A549 (cell line): Measurements from ENCODE around the gene KIF7. TPM values are rescaled to one million over a fixed set of nuclear protein-coding genes. Genes with fewer than 3 reads are reported as not detected.

ENCODE experiments used
- ATAC-seq, 2 experiments: fragments of 200-7000 bp in 1 of 2; fragments of >200 bp in 1 of 2; cut with Nextera tagmentation in 1 of 2; cut with Tn5 transposase in 1 of 2; 3 replicates each; pipeline versions ENCODE4 v1.8.0 to v1.9.1; 2018 to 2020; ENCODE audit warnings: mild to moderate bottlenecking in 1 of 2, moderate library complexity in 1 of 2
- CTCF ChIA-PET: fragments of 300-600 bp; sonication (Branson Sonifier 250); formaldehyde crosslinking; extraction: SDS; loops from one replicate; lab custom pipeline; 2021; ENCODE audit warnings: antibody characterized with exemption, inconsistent platforms; lab: Yijun Ruan, JAX
- POLR2A ChIA-PET: fragments of 350-600 bp; formaldehyde crosslinking; extraction: SDS; loops from one replicate; lab custom pipeline; 2021; ENCODE audit warnings: antibody characterized with exemption, inconsistent platforms; lab: Yijun Ruan, JAX
- DNase-seq, 2 experiments: peaks; one replicate each; pipeline versions ENCODE4 v3.0.0 to v3.0.0-alpha.2; 2011 to 2016; ENCODE audit warnings: low read depth in 1 of 2, low spot score in 1 of 2
- FAIRE-seq: peaks from 2 replicates; lab custom pipeline; 2011; peaks lifted over from hg19 to GRCh38; lab: Jason Lieb, UNC
- H3K27ac ChIP-seq, 2 experiments: fragments of >200 bp; sonication (Bioruptor Twin); formaldehyde crosslinking; 3 replicates each; pipeline ENCODE4 v1.5.1; 2016 to 2017
- H3K4me1 ChIP-seq: fragments of >200 bp; sonication (Bioruptor Twin); formaldehyde crosslinking; 3 replicates; pipeline ENCODE4 v1.6.1; 2016
- H3K4me2 ChIP-seq: fragments of >200 bp; sonication (Bioruptor Twin); formaldehyde crosslinking; 3 replicates; pipeline ENCODE4 v1.6.1; 2016
- H3K4me3 ChIP-seq: fragments of >200 bp; sonication (Bioruptor Twin); formaldehyde crosslinking; 3 replicates; pipeline ENCODE4 v1.5.1; 2016
- H3K9me3 ChIP-seq: fragments of >200 bp; sonication (Bioruptor Twin); formaldehyde crosslinking; 3 replicates; pipeline ENCODE4 v1.6.1; 2016
- FOSL2 ChIP-seq, 2 experiments: fragments of 450-650 bp in 1 of 2; fragments of >200 bp in 1 of 2; sonication (Bioruptor Twin) in 1 of 2; formaldehyde crosslinking; IDR thresholded peaks; 2 replicates each; pipeline versions ENCODE4 v1.5.0 to v1.6.1; 2016 to 2020; ENCODE audit warnings: mild to moderate bottlenecking in 1 of 2, moderate library complexity in 1 of 2
- HOXB5 ChIP-seq: fragments of 250-450 bp; sonication (Bioruptor Pico); IDR thresholded peaks from 2 replicates; pipeline ENCODE4 v1.5.0; 2020; ENCODE audit warnings: mild to moderate bottlenecking, moderate library complexity
- JUN ChIP-seq, 2 experiments: fragments of >200 bp; sonication (Bioruptor Twin); formaldehyde crosslinking; IDR thresholded peaks; 2 replicates in 1 of 2; 3 replicates in 1 of 2; pipeline ENCODE4 v1.6.1; 2016 to 2017
- KDM5A ChIP-seq: fragments of 200-600 bp; sonication (generic); IDR thresholded peaks from 2 replicates; pipeline ENCODE4 v1.6.1; 2016; ENCODE audit warnings: antibody characterized with exemption, mild to moderate bottlenecking
- POLR2A ChIP-seq: IDR thresholded peaks from 2 replicates; pipeline ENCODE4 v1.6.1; 2012; ENCODE audit warnings: mild to moderate bottlenecking, low read length
- RAD21 ChIP-seq, 2 experiments: fragments of >200 bp in 1 of 2; sonication (Bioruptor Twin) in 1 of 2; formaldehyde crosslinking in 1 of 2; IDR thresholded peaks in 1 of 2; conservative IDR thresholded peaks in 1 of 2; 2 replicates in 1 of 2; 3 replicates in 1 of 2; pipeline ENCODE4 v1.6.1; 2012 to 2018; ENCODE audit warnings: inconsistent platforms in 1 of 2
- ZC3H11A ChIP-seq: fragments of 450-650 bp; IDR thresholded peaks from 2 replicates; pipeline ENCODE4 v1.6.1; 2014; ENCODE audit warnings: antibody characterized with exemption, mild to moderate bottlenecking
- ZSCAN20 ChIP-seq: fragments of 250-450 bp; sonication (Bioruptor Pico); IDR thresholded peaks from 2 replicates; pipeline ENCODE4 v1.8.0; 2022; ENCODE audit warnings: mild to moderate bottlenecking, moderate library complexity
- WGBS: methylation state at CpG from one replicate; pipeline ENCODE4 v1.1.6; 2017; ENCODE audit errors: missing lambda C conversion rate; 5-methylcytosine and 5-hydroxymethylcytosine counted together
- polyA minus RNA-seq: library from RNA; depleted of rRNA, polyadenylated mRNA; stranded (reverse); fragments of >200 nt; gene quantifications from 2 replicates; pipeline ENCODE4 v1.2.3, GENCODE V29; 2011; rRNA and poly(A)+ RNA removed
- polyA plus RNA-seq, 4 experiments: library from polyadenylated mRNA; depleted of rRNA in 3 of 4; stranded (reverse); fragments of >200 nt; fragmentation: RNase III in 1 of 4; extraction: RNeasy Plus Mini Kit Qiagen cat#74134 plus additional on column Dnase treatment in 1 of 4; gene quantifications; 2 replicates in 3 of 4; 3 replicates in 1 of 4; pipeline ENCODE4 v1.2.3, GENCODE V29; 2011 to 2017
- TF ChIP-seq, protein P1 (sequence below): fragments of >200 bp; sonication (Bioruptor Twin); formaldehyde crosslinking; IDR thresholded peaks from 3 replicates; pipeline ENCODE4 v1.6.1; 2016
- TF ChIP-seq, protein P2 (sequence below): fragments of 450-650 bp; IDR thresholded peaks from 2 replicates; pipeline ENCODE4 v1.6.1; 2014; ENCODE audit warnings: antibody characterized with exemption
- TF ChIP-seq, protein P3 (sequence below): IDR thresholded peaks from 2 replicates; pipeline ENCODE4 v1.6.1; 2012
- TF ChIP-seq, protein P4 (sequence below): IDR thresholded peaks from 2 replicates; pipeline ENCODE4 v1.6.1; 2012; ENCODE audit warnings: low read depth, borderline replicate concordance

The KIF7 gene, protein sequence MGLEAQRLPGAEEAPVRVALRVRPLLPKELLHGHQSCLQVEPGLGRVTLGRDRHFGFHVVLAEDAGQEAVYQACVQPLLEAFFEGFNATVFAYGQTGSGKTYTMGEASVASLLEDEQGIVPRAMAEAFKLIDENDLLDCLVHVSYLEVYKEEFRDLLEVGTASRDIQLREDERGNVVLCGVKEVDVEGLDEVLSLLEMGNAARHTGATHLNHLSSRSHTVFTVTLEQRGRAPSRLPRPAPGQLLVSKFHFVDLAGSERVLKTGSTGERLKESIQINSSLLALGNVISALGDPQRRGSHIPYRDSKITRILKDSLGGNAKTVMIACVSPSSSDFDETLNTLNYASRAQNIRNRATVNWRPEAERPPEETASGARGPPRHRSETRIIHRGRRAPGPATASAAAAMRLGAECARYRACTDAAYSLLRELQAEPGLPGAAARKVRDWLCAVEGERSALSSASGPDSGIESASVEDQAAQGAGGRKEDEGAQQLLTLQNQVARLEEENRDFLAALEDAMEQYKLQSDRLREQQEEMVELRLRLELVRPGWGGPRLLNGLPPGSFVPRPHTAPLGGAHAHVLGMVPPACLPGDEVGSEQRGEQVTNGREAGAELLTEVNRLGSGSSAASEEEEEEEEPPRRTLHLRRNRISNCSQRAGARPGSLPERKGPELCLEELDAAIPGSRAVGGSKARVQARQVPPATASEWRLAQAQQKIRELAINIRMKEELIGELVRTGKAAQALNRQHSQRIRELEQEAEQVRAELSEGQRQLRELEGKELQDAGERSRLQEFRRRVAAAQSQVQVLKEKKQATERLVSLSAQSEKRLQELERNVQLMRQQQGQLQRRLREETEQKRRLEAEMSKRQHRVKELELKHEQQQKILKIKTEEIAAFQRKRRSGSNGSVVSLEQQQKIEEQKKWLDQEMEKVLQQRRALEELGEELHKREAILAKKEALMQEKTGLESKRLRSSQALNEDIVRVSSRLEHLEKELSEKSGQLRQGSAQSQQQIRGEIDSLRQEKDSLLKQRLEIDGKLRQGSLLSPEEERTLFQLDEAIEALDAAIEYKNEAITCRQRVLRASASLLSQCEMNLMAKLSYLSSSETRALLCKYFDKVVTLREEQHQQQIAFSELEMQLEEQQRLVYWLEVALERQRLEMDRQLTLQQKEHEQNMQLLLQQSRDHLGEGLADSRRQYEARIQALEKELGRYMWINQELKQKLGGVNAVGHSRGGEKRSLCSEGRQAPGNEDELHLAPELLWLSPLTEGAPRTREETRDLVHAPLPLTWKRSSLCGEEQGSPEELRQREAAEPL (N-terminal part only)
- polyA plus RNA-seq (2011; rRNA removed) (2.1 and 2.2 TPM in 2 replicates), polyA plus RNA-seq (2017; fragmentation: RNase III; extraction: RNeasy Plus Mini Kit Qiagen cat#74134 plus additional on column Dnase treatment) (3.3 to 4.1 TPM (median 3.9 TPM) in 3 replicates), polyA minus RNA-seq (1.4 and 1.6 TPM in 2 replicates)
- polyA plus RNA-seq (2012; cell fraction: cytosol; rRNA removed), result 4.9 and 5.9 TPM in 2 replicates
- polyA plus RNA-seq (2012; cell fraction: nucleus; rRNA removed), result 14.3 and 15.9 TPM in 2 replicates

DNA sequence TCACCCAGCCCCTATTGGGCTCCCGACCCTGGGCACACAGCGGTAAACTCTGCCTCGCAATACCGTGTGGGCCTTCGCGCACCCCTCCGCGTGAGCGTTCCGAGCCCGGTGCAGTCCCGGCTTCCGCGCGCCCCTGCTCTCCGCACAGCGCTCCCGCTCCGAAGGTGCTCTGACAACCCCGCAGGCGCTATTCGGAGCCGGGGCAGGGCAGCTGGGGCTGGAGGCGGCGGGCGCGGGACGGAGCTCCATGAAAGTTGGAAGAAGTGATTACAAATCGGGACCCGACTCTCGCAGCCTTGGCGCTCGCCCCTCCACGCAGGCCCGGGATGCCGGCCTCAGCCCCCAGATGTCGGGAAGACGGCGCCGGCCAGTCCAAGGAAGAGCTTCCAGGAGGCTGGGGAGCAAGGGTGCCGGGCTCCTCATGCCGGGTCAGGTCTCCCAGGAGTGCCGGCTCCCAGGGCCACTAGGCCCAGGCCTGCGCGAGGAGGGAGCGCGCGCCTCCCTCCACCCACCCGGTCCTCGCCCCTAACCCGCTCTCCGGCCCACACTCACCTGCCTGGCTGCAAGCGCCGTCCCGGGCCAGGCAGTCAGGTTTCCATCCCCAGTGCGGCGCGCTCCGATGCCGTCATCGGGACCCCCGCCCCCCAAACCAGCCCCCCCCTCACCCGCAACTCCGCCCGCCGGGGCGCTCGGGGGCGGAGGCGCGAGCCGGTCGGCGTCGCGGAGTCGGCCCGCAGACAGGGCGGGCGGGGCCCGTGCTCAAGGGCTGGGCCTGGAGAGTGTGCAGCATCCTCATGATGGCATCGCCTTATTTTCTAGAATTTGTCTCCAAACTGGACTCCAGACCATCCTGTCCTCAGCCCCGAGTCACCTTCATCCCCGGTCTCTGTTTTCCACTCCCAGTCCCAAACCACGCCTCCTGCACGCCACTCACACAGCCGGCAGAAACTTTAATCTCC is at the start of gene KIF7:
Gene KIF7 (minus strand): TSS at position 621 of the 959 bp plus-strand sequence. CDS start 2,537 bp downstream, outside the sequence.
- peak within 1 kb of the TSS; percentile 73 to 87 for H3K27ac ChIP-seq
- no peaks in the 10 kb centered on the region for H3K9me3 ChIP-seq
- TF ChIP-seq JUN (IDR thresholded peaks at IDR 0.05) (peak in 1 of 2 experiments; percentile 25; a peak in 1 of 5 replicates), POLR2A (peak; percentile 42), KDM5A (0 out of 2 replicates have a peak, but pooled peaks have one; percentile 35), HOXB5 (CRISPR knock-in tag) (0 out of 2 replicates have a peak, but pooled peaks have one; percentile 51)
- TF ChIP-seq, protein P1, sequence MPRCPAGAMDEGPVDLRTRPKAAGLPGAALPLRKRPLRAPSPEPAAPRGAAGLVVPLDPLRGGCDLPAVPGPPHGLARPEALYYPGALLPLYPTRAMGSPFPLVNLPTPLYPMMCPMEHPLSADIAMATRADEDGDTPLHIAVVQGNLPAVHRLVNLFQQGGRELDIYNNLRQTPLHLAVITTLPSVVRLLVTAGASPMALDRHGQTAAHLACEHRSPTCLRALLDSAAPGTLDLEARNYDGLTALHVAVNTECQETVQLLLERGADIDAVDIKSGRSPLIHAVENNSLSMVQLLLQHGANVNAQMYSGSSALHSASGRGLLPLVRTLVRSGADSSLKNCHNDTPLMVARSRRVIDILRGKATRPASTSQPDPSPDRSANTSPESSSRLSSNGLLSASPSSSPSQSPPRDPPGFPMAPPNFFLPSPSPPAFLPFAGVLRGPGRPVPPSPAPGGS, result no peak
- TF ChIP-seq, protein P2, sequence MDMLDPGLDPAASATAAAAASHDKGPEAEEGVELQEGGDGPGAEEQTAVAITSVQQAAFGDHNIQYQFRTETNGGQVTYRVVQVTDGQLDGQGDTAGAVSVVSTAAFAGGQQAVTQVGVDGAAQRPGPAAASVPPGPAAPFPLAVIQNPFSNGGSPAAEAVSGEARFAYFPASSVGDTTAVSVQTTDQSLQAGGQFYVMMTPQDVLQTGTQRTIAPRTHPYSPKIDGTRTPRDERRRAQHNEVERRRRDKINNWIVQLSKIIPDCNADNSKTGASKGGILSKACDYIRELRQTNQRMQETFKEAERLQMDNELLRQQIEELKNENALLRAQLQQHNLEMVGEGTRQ, result no peak
- TF ChIP-seq, protein P3, sequence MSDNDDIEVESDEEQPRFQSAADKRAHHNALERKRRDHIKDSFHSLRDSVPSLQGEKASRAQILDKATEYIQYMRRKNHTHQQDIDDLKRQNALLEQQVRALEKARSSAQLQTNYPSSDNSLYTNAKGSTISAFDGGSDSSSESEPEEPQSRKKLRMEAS, result peak; percentile 71; the same call in 1 of the 2 replicates
- TF ChIP-seq, protein P4, sequence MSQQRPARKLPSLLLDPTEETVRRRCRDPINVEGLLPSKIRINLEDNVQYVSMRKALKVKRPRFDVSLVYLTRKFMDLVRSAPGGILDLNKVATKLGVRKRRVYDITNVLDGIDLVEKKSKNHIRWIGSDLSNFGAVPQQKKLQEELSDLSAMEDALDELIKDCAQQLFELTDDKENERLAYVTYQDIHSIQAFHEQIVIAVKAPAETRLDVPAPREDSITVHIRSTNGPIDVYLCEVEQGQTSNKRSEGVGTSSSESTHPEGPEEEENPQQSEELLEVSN, result peak; percentile 72; the same call in 1 of the 2 replicates
- CTCF ChIA-PET, result interaction anchor here (1.0 to 1.7 kb wide), 4 partner anchors 8 to 15 kb away, joined by 3 to 7 read pairs (median 4); no protein-coding TSS in a partner anchor
- H3K4me3 ChIP-seq, result peak within 1 kb of the TSS; percentile 71
- H3K4me1 ChIP-seq, result peaks cover 4% of the 10 kb centered on the region; the same call in 1 of the 3 replicates
- ATAC-seq, result peak; percentile 69 to 88
- WGBS, result 10% methylated on average over 45 of the region's 87 CpGs
- POLR2A ChIA-PET, result interaction anchor here (0.6 to 1.5 kb wide), 2 partner anchors 61 to 80 kb away, joined by 3 read pairs; partner anchors contain the start of gene TICRR
- H3K4me2 ChIP-seq, result peak within 1 kb of the TSS; percentile 94
- FAIRE-seq, result no peak
- DNase-seq, result peak; percentile 42 to 60

DNA sequence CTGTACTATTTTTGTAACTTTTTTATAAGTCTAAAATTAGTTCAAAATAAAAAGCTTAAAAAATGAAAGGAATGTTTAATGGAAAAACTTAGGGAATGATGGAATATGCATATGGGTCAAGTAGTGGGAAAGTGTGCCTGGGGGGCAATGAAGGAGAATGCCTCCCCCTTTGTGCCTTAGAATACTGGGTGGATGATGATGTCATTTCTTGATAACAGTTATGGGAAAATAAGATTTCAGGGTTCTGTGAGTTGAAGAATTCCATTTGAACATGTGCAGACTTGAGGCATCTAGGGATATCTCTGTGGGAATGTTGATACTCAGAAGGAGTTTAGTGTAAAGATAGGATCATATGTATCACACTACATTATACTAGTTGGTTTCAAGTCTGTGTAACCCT is 49.1 kb upstream of the KIF7 start:
- H3K4me2 ChIP-seq, result no peak overlapping the region
- no peak overlapping the region for H3K27ac ChIP-seq
- no peak overlapping the region for H3K4me3 ChIP-seq
- ChIA-PET POLR2A (no interaction called here), CTCF (interaction anchor here (0.6 kb wide), 1 partner anchor 172 kb away, joined by 3 read pairs; no protein-coding TSS in a partner anchor)
- no peak for DNase-seq
- no peaks in the 10 kb centered on the region for H3K4me1 ChIP-seq
- peak; percentile 7 for FAIRE-seq
- no peaks in the 10 kb centered on the region for H3K9me3 ChIP-seq
- TF ChIP-seq ZSCAN20 (CRISPR knock-in tag) (no peak), RAD21 (conservative IDR thresholded peaks at IDR 0.05 in 1 of 2, IDR thresholded peaks at IDR 0.05 in 1 of 2) (no peak), HOXB5 (CRISPR knock-in tag) (no peak), ZC3H11A (no peak), FOSL2 (IDR thresholded peaks at IDR 0.05) (no peak), FOSL2 (CRISPR knock-in tag; IDR thresholded peaks at IDR 0.05) (no peak)
- TF ChIP-seq, protein P3, result no peak
- TF ChIP-seq, protein P4, result no peak
- no peak for ATAC-seq
